Measurements from ENCODE around the gene DRC3.

Gene DRC3

GRCh38 chr17:17970699-17971430 is 1.8 kb upstream of the DRC3 start:
- DNase-seq: no peak

- DNase-seq: no peak
These were observed 1.1 kb upstream of the DRC3 start for GRCh38 chr17:17971431-17972125.

- DNase-seq: no peak
These were observed 241 bp downstream of the DRC3 start for GRCh38 chr17:17972952-17973254.

GRCh38 chr17:17975436-17975835 is 2.8 kb downstream of the DRC3 start:
- DNase-seq: no peak

GRCh38 chr17:17976931-17977570 is 4.4 kb downstream of the DRC3 start:
- no peak for DNase-seq

GRCh38 chr17:17978481-17979424 is 6.1 kb downstream of the DRC3 start:
- no peak for DNase-seq

- DNase-seq: no peak
These were observed 7.1 kb downstream of the DRC3 start for GRCh38 chr17:17979778-17980177.

GRCh38 chr17:17981330-17981729 is 8.7 kb downstream of the DRC3 start:
- no peak for DNase-seq

- no peak for DNase-seq
These were observed 10.1 kb downstream of the DRC3 start for GRCh38 chr17:17982801-17983200.

- no peak for DNase-seq
These were observed 10.7 kb downstream of the DRC3 start for GRCh38 chr17:17983376-17983775.

GRCh38 chr17:17983776-17984175 is 11.1 kb downstream of the DRC3 start:
- no peak for DNase-seq

- DNase-seq: no peak
These were observed 12.5 kb downstream of the DRC3 start for GRCh38 chr17:17985153-17985552.

- DNase-seq: no peak
These were observed 12.9 kb downstream of the DRC3 start for GRCh38 chr17:17985555-17985954.

GRCh38 chr17:17987187-17987896 is 14.7 kb downstream of the DRC3 start:
- no peak for DNase-seq

- DNase-seq: no peak
These were observed 15.2 kb downstream of the DRC3 start for GRCh38 chr17:17987901-17988300.

GRCh38 chr17:17988427-17988945 is 15.8 kb downstream of the DRC3 start:
- DNase-seq: no peak

- no peak for DNase-seq
These were observed 16.4 kb downstream of the DRC3 start for GRCh38 chr17:17989081-17989480.

- DNase-seq: no peak
These were observed 17.0 kb downstream of the DRC3 start for GRCh38 chr17:17989618-17990017.

GRCh38 chr17:17990282-17990681 is 17.6 kb downstream of the DRC3 start:
- DNase-seq: no peak

GRCh38 chr17:17993366-17993765 is 20.7 kb downstream of the DRC3 start:
- DNase-seq: no peak

- no peak for DNase-seq
These were observed 21.2 kb downstream of the DRC3 start for GRCh38 chr17:17993852-17994251.
